GM12878 (cell line): ENCODE data around the gene LKAAEAR1. TPM values are rescaled to one million over a fixed set of nuclear protein-coding genes. Genes with fewer than 3 reads are reported as not detected.
A peak's percentile ranks its signal among the peaks of the same experiment; 100 is the strongest.

Experiments used
- BHLHE40 ChIP-seq, 2 experiments: fragments of 450-650 bp in 1 of 2; IDR thresholded peaks; 2 replicates each; pipeline ENCODE4 v1.6.1; 2011 to 2017; ENCODE audit warnings: low read depth in 2 of 2, borderline replicate concordance in 1 of 2, improper control_type of control experiment in 1 of 2, low read length in 1 of 2, mild to moderate bottlenecking in 1 of 2
- CHD1 ChIP-seq: IDR thresholded peaks from 2 replicates; pipeline ENCODE4 v1.6.1; 2012; ENCODE audit warnings: low read depth, low read length, improper control_type of control experiment
- CHD2 ChIP-seq: IDR thresholded peaks from 2 replicates; pipeline ENCODE4 v1.6.1; 2011; ENCODE audit warnings: low read depth, low read length, improper control_type of control experiment, borderline replicate concordance
- CUX1 ChIP-seq: IDR thresholded peaks from 2 replicates; pipeline ENCODE4 v1.6.1; 2012; ENCODE audit warnings: improper control_type of control experiment, low read depth, low read length; ENCODE audit not compliant: insufficient replicate concordance
- EGR1 ChIP-seq, 2 experiments: IDR thresholded peaks; 1 replicate in 1 of 2; 2 replicates in 1 of 2; pipeline ENCODE4 v1.6.1; 2011 to 2012; ENCODE audit warnings: low read depth in 2 of 2, low read length in 2 of 2, borderline replicate concordance in 1 of 2, mild to moderate bottlenecking in 1 of 2, moderate library complexity in 1 of 2
- IKZF2 ChIP-seq, 2 experiments: fragments of 450-650 bp; IDR thresholded peaks; 2 replicates each; pipeline ENCODE4 v1.6.1; 2017; ENCODE audit warnings: mild to moderate bottlenecking in 2 of 2, moderate library complexity in 2 of 2
- MTA3 ChIP-seq: IDR thresholded peaks from 2 replicates; pipeline ENCODE4 v1.6.1; 2012; ENCODE audit warnings: low read length, inconsistent platforms, borderline replicate concordance
- MYB ChIP-seq: fragments of 150-350 bp; IDR thresholded peaks from 2 replicates; pipeline ENCODE4 v1.6.1; 2014; ENCODE audit warnings: mild to moderate bottlenecking, low read depth, low read length, borderline replicate concordance
- MYC ChIP-seq: IDR thresholded peaks from 2 replicates; pipeline ENCODE4 v1.6.1; 2011; ENCODE audit warnings: mild to moderate bottlenecking, low read length, moderate library complexity, inconsistent platforms; ENCODE audit not compliant: insufficient read depth, insufficient replicate concordance, insufficient read length, severe bottlenecking
- NFIC ChIP-seq: IDR thresholded peaks from 2 replicates; pipeline ENCODE4 v1.6.1; 2012; ENCODE audit warnings: low read depth, mild to moderate bottlenecking, inconsistent platforms, low read length, moderate library complexity
- NKRF ChIP-seq: fragments of 450-650 bp; conservative IDR thresholded peaks from 2 replicates; pipeline ENCODE4 v1.6.1; 2017; ENCODE audit warnings: mild to moderate bottlenecking, moderate library complexity
- PAX5 ChIP-seq: IDR thresholded peaks from 2 replicates; pipeline ENCODE4 v1.6.1; 2011; ENCODE audit warnings: low read depth, low read length, borderline replicate concordance
- RBBP5 ChIP-seq: fragments of 200-600 bp; sonication (generic); conservative IDR thresholded peaks from 2 replicates; pipeline ENCODE4 v1.6.1; 2016
- RELA ChIP-seq: fragments of 450-650 bp; IDR thresholded peaks from 2 replicates; pipeline ENCODE4 v1.8.0; 2014; ENCODE audit warnings: borderline replicate concordance; ENCODE audit not compliant: partially characterized antibody
- SIN3A ChIP-seq: IDR thresholded peaks from 2 replicates; pipeline ENCODE4 v1.6.1; 2012; ENCODE audit warnings: low read depth, low read length, improper control_type of control experiment
- SMC3 ChIP-seq: IDR thresholded peaks from 2 replicates; pipeline ENCODE4 v1.6.1; 2011; ENCODE audit warnings: low read length, improper control_type of control experiment, borderline replicate concordance
- STAT1 ChIP-seq: fragments of 450-650 bp; conservative IDR thresholded peaks from 2 replicates; pipeline ENCODE4 v1.6.1; 2014; ENCODE audit warnings: antibody characterized with exemption, mild to moderate bottlenecking
- TARDBP ChIP-seq: IDR thresholded peaks from 2 replicates; pipeline ENCODE4 v1.6.1; 2016; ENCODE audit warnings: borderline replicate concordance
- TCF7 ChIP-seq: IDR thresholded peaks from 2 replicates; pipeline ENCODE4 v1.6.1; 2014; ENCODE audit warnings: antibody characterized with exemption, borderline replicate concordance
- polyA plus RNA-seq, 11 experiments: library from polyadenylated mRNA; depleted of rRNA in 4 of 11; unstranded in 6 of 11; stranded (reverse) in 5 of 11; fragments of >200 nt; fragmentation: Nextera tagmentation in 4 of 11; fragmentation: Illumina TruSeq in 1 of 11; extraction: Ambion mirVana in 4 of 11; extraction: Trizol in 1 of 11; gene quantifications; 1 replicate in 1 of 11; 2 replicates in 10 of 11; pipeline versions ENCODE4 v1.2.1 to v1.2.3, GENCODE V29; 2011 to 2016; ENCODE audit warnings: inconsistent platforms in 2 of 11, missing spikeins in 2 of 11, low read depth in 1 of 11
- total RNA-seq, 4 experiments: library from RNA; depleted of rRNA in 3 of 4; stranded (reverse); fragments of >200 nt in 3 of 4; fragmentation: Illumina TruSeq in 1 of 4; extraction: Trizol in 1 of 4; gene quantifications; 2 replicates each; pipeline versions ENCODE4 v1.2.1 to v1.2.3, GENCODE V29; 2013 to 2021
- TF ChIP-seq, protein P1 (sequence below): fragments of 450-650 bp; IDR thresholded peaks from 2 replicates; pipeline ENCODE4 v1.6.1; 2014; ENCODE audit warnings: mild to moderate bottlenecking
- TF ChIP-seq, protein P2 (sequence below): fragments of 450-650 bp; IDR thresholded peaks from 2 replicates; pipeline ENCODE4 v1.6.1; 2017; ENCODE audit warnings: low read depth, mild to moderate bottlenecking, moderate library complexity

LKAAEAR1 gene
- total and polyA plus RNA-seq, 10 of the 15 experiments (the other 5 are each of a cell fraction or from before 2014, with no cell fraction given), result not detected

- TF ChIP-seq, protein P1, sequence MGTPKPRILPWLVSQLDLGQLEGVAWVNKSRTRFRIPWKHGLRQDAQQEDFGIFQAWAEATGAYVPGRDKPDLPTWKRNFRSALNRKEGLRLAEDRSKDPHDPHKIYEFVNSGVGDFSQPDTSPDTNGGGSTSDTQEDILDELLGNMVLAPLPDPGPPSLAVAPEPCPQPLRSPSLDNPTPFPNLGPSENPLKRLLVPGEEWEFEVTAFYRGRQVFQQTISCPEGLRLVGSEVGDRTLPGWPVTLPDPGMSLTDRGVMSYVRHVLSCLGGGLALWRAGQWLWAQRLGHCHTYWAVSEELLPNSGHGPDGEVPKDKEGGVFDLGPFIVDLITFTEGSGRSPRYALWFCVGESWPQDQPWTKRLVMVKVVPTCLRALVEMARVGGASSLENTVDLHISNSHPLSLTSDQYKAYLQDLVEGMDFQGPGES, result 0 out of 2 replicates have a peak, but pooled peaks have one; percentile 6
- TF ChIP-seq, protein P2, sequence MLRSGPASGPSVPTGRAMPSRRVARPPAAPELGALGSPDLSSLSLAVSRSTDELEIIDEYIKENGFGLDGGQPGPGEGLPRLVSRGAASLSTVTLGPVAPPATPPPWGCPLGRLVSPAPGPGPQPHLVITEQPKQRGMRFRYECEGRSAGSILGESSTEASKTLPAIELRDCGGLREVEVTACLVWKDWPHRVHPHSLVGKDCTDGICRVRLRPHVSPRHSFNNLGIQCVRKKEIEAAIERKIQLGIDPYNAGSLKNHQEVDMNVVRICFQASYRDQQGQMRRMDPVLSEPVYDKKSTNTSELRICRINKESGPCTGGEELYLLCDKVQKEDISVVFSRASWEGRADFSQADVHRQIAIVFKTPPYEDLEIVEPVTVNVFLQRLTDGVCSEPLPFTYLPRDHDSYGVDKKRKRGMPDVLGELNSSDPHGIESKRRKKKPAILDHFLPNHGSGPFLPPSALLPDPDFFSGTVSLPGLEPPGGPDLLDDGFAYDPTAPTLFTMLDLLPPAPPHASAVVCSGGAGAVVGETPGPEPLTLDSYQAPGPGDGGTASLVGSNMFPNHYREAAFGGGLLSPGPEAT, result 0 out of 2 replicates have a peak, but pooled peaks have one; percentile 44
- TF ChIP-seq RBBP5 (no peak), RELA (no peak), MTA3 (no peak), CUX1 (peak; percentile 78), MYB (no peak), NFIC (no peak), STAT1 (no peak), BHLHE40 (IDR thresholded peaks at IDR 0.05; ENCODE audit: borderline replicate concordance in 1 of 2, low read depth in 2 of 2, low read length in 1 of 2) (peak; percentile 41 to 52; a peak in 1 of 4 replicates), TCF7 (no peak), MYC (no peak), CHD2 (peak; percentile 55; the same call in 1 of the 2 replicates), IKZF2 (IDR thresholded peaks at IDR 0.05) (peak; percentile 51 to 70; a peak in 3 of 4 replicates), CHD1 (no peak), SMC3 (no peak), SIN3A (peak; percentile 69; the same call in 1 of the 2 replicates), NKRF (no peak; the same call in 1 of the 2 replicates), EGR1 (IDR thresholded peaks at IDR 0.05; ENCODE audit: borderline replicate concordance in 1 of 2, low read depth in 2 of 2, low read length in 2 of 2) (no peak), TARDBP (no peak), PAX5 (peak; percentile 53; the same call in 1 of the 2 replicates)
These were observed 7.1 kb downstream of the LKAAEAR1 start (continued) for GRCh38 chr20:64077094-64077493.
